NAMALWA (cell line): ENCODE data around the gene FSTL4.
"Not testable (repeated sequence)": the region's sequence is repeated elsewhere in the genome, so short reads cannot be mapped to it uniquely, and the experiment has no call there.

Experiments used
- DNase-seq: peaks from one replicate; pipeline ENCODE4 v3.0.0-alpha.2; 2015; ENCODE audit warnings: low spot score

Gene FSTL4

GRCh38 chr5:133220851-133221674 is 391.3 kb downstream of the FSTL4 start:
- no peak for DNase-seq

- no peak for DNase-seq
Measured at GRCh38 chr5:133219296-133219695, 393.0 kb downstream of the FSTL4 start.

DNA sequence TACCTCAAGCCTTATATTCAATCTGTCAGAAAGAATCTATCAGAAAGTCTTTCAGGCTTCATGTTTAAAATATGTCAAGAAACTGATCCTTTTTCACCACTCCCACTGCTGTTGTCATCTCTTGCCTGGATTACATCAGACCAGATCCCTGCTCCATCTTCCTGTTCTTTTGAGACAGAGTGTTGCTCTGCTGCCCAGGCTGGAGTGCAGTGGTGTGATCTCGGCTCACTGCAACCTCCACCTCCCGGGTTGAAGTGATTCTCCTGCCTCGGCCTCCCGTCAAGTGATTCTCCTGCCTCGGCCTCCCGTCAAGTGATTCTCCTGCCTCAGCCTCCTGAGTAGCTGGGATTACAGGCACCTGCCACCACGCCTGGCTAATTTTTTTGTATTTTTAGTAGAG is 396.2 kb downstream of the FSTL4 start:
- not testable (repeated sequence) for DNase-seq

DNA sequence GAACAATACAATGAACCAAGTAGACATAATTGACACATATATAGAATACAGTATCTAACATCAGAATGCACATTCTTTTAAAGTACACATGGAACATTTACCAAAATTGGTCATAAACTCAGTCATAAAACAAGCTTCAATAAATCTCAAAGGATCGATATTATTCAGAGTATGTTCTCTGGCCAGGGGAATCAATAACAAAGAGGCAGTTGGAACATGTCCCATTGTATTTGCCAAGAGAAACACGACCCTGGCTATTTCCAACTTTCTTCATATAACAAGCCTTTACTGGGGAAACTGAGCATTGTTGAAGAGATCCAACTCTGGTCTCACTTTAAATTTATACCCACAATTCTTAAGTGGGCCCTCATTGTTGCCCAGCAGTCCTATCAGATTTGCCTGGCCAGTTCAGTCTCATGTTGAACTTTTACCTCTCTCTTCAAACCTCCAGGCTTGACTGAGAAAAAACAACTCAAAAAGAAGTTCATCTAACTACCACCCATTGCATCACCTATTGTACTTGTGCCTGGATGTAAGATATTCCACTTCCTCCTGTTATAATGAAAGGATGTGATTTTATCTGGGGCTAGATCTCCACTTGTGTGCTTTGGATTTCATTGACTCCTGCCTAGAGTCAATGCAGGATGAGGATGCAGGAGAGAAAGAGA is 398.1 kb downstream of the FSTL4 start:
- DNase-seq, result no peak

DNA sequence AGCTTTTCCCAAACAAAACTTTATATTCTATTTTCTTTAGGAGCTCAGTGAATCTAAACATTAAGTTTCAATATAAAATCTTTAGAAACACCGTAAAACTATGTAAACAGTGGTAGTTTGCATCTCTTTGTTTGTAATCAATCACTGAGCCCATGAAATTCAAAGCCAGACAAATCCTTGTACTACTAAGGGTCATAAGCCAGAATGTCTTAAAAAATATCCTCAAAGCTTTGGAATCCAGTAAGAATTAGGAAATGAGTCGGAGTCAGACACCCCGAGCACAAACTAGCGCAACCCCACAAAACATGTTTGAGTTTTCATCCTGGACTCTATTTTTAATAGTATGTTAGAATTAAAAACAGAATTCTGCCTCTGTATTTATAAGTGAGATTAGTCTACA is 406.7 kb downstream of the FSTL4 start:
- DNase-seq, result no peak

- no peak for DNase-seq
Measured at GRCh38 chr5:133205204-133205603, 407.1 kb downstream of the FSTL4 start.

DNA sequence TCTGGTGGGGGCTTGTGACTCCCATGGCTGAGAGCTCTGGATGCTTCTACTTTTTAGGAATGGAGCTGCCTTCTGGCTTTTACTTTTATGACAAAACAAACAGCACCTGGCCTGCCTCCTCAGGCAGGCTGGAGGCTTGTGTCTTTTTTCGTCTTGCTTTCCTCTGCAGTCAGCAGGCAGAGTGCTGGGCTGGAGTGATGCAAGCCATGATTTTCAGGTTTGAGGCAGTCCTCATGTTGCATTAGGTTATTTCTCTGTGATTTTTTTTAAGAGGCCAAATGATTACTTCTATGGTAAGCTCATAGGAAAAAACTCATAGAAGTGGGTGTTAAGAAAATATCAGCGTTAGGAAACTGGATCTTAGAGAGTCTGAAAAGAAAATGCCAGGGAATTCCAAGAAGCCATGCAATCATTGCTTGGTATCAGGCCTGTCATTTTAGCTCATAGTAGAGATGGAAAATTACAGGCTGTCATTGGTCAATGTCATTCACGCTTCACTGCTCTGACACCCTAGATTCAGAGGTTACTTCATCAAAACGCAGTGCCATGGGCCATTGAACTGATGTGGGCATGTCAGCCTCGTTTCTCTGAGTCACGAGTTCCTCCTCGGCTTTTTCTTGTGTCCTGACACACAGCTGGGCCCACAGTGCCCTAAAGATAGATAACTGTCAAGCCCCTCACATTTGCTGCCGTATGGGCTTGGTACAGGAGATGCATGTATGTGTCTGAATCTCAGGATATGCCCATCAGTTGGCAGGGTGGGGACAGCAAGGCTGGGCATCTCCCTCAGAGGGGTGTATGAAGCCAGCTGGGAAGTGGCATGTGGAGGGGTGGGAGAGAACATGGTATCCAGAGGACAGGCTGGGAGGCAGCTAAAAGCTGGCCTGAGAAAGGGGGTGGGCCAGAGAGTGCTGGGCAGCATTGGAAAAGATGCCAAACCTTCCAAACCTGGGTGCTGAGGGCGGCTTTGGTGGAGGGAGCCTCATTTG is 408.7 kb downstream of the FSTL4 start:
- peak; percentile 37 for DNase-seq

DNA sequence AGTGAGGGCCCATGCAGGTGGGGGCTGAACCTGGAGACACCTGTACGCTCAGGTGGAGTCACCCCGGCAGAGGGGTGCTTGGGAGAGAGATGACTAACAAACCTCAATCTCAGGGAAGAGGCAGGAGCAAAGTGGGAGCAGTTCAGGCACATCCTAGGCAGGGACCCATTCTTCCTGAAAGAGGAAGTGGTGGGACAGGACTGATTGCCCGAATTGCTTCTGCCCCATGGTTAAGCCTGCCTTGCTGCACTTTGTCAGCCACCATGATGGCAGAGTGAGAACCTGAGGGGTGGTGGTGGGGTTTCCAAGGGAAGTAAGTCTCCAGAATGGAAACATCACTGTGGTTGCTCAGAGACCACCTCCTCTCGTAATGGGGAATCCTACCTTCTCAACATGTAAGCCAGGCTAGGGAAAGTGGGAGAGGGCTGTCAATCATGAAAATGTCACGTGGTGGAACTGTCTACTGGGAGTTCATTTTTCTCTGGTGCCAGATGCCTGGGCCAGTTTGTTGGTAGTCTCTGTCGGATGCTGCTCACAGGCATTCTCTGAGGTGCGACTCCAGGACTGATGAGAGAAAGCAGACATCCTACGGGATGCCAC is 410.2 kb downstream of the FSTL4 start:
- DNase-seq, result no peak

DNA sequence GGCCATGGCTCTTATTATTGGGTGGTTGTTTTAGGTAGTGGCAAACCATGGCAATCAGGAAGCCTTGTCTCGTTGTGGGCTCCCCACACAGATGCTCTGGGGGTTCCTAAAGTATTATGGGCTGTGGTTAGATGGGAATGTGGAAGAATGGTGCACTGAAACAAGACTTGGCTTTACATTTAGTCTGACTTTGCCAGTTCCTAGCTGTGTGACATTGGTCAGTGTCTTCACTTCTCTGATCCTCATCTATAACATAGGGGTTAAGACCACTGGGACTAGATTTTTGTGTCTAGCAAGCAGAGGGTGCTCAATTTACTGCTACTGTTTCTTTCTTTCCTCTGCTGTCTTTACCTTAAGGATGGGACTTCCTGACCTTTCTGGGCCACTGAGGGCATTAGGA is 411.0 kb downstream of the FSTL4 start:
- no peak for DNase-seq

GRCh38 chr5:133200256-133200655 is 412.1 kb downstream of the FSTL4 start:
- no peak for DNase-seq

GRCh38 chr5:133199417-133200178 is 412.7 kb downstream of the FSTL4 start:
- DNase-seq, result no peak

DNA sequence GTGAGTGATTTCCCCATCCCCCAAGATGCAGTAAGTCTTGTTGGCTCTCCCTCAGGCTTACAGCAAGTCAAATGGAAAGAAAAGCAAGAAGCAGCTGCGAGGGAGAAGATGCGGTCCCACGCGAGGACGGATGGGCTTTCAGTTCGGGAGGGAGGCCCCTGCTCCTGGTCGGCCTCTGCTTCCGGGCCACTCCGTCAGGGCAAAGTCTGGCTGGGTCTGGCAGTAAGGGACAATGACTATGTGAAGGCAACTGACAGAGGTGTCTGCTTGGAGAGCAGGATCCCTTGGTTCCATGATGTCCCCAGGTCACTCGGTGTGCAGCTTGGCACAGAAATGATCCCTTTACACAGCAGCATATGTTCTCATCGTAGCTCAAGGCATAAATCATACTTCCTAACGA is 413.8 kb downstream of the FSTL4 start:
- no peak for DNase-seq

DNA sequence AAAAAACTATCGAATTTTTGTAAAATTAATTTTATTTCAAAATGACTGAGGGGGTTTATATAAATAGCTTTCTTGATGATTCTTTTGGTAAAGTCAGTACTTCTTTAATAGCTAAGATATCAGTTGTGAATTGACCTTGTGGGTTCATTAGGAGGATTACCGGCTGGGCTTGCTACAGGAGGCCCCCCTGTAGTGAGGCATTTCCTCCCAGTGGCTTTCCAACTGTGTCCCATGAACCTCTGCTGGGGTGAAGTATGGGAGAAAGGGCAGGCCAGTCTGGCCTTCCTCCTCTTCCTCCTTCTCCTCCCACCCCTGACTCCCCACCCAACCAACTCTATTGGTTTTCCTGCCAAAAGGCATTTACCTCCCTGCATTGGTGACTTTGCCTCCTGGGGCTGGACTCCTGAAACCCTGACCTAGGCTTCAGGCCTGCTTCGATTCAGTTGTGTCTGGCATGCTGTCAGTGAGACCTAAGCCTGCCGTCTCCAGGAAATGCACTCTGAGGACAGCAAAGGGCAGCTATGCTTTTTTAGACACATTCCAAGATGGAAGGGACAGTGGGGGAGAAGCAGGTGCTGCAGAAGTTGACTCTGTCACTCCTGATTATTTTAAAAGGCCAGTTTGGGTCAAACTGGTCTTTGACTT is 415.8 kb downstream of the FSTL4 start:
- DNase-seq, result no peak

GRCh38 chr5:133195250-133195649 is 417.1 kb downstream of the FSTL4 start:
- DNase-seq, result no peak

GRCh38 chr5:133193794-133194193 is 418.5 kb downstream of the FSTL4 start:
- DNase-seq, result no peak

- no peak for DNase-seq
Measured at GRCh38 chr5:133192716-133193115, 419.6 kb downstream of the FSTL4 start.

DNA sequence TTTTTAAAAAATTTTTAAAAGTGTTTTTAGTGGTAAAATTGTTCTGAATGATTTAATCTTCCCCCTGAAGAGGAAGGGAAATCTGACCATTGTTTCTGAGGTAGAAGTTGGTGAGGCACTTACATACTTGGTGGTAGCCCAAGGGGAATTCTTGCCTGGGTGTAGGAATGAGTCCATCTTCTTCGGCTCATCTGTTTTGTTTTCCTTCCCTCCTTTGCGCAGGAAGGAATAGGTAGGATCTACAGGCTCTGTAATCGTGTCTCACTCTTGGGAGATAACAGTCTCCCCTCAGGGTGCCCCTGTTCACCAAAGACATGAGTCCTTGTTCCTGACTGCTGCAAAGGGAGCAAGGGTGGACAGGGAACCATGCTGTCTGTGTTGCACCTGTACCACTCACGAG is 422.5 kb downstream of the FSTL4 start:
- DNase-seq, result no peak

DNA sequence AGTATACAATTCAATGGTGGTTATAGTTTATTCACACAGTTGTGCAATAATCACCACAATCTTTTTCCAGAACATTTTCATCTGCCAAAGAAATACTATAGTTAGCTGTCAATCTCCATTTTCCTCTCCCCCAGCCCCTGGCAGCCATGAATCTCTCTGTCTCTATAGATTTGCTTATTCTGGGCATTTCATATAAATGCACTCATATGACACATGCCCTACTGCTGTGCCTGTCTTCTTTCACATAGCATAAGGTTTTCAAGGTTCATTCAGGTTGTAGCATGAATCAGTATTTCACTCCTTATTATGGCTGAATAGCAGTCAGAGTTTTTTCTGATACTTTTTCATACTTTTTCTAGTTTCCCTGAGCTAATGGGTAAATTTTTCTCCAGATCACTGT is 432.9 kb downstream of the FSTL4 start:
- DNase-seq, result no peak

GRCh38 chr5:133170756-133171387 is 441.5 kb downstream of the FSTL4 start:
- DNase-seq, result not testable (repeated sequence)

DNA sequence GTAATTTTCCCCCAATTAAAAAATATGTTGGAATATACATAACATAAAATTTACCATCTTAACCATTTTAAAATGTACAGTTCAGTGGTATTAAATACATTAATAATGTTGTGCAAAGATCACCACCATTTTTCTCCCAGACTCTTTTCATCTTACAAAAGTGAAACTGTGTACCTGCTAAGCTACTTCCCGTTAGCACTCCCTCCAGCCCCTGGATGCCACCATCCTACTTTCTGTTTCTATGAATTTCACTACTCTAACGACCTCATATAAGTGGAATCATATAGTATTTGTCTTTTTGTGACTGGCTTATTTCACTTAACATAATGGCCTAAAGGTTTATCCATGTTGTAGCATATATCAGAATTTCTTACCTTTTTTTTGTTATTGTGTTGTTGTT is 447.6 kb downstream of the FSTL4 start:
- no peak for DNase-seq
